AG04450 (cell line): ENCODE measurements around the gene KCNH3. TPM values are rescaled to one million over a fixed set of nuclear protein-coding genes. Genes with fewer than 3 reads are reported as not detected.
"Not testable (repeated sequence)": the region's sequence is repeated elsewhere in the genome, so short reads cannot be mapped to it uniquely, and the experiment has no call there.

Experiments
- CTCF ChIA-PET: fragments of 300-600, 350-600 bp; formaldehyde crosslinking; extraction: SDS; loops from one replicate; lab custom pipeline; 2022; ENCODE audit warnings: antibody characterized with exemption, inconsistent platforms; lab: Charles Lee
- POLR2A ChIA-PET: fragments of 350-600 bp; formaldehyde crosslinking; extraction: SDS; loops from one replicate; lab custom pipeline; 2021; ENCODE audit warnings: antibody characterized with exemption, inconsistent platforms; lab: Yijun Ruan, JAX
- DNase-seq: peaks from one replicate; pipeline ENCODE4 v3.0.0-alpha.2; 2011; ENCODE audit warnings: low read depth, low spot score
- H3K27ac ChIP-seq: one replicate; pipeline ENCODE4 v1.5.1; 2012; ENCODE audit warnings: low read depth, low read length, control low read depth
- H3K27me3 ChIP-seq: one replicate; pipeline ENCODE4 v1.6.0; 2012; ENCODE audit warnings: low read length; ENCODE audit not compliant: control insufficient read depth, insufficient read depth
- H3K4me3 ChIP-seq: 2 replicates; pipeline ENCODE4 v1.5.1; 2011; ENCODE audit warnings: mild to moderate bottlenecking, low read depth, low read length, control low read depth
- H3K9me3 ChIP-seq: 2 replicates; pipeline ENCODE4 v1.5.1; 2012; ENCODE audit warnings: low read length; ENCODE audit not compliant: control insufficient read depth, insufficient read depth
- CTCF ChIP-seq: IDR thresholded peaks from 2 replicates; pipeline ENCODE4 v1.5.1; 2011; ENCODE audit warnings: low read depth, low read length, control low read depth, inconsistent platforms
- polyA plus RNA-seq: library from polyadenylated mRNA; depleted of rRNA; stranded (reverse); fragments of >200 nt; gene quantifications from 2 replicates; pipeline ENCODE4 v1.2.3, GENCODE V29; 2011

KCNH3 gene
- polyA plus RNA-seq, 1 experiment, result 0.01 TPM

GRCh38 chr12:49588721-49589516 lies 50.1 kb downstream of the KCNH3 start:
- Histone ChIP-seq H3K27ac (no peak overlapping the region), H3K4me3 (no peak overlapping the region), H3K9me3 (peaks cover 5% of the 10 kb centered on the region; the same call in 1 of the 2 replicates), H3K27me3 (no peaks in the 10 kb centered on the region)
- ChIA-PET POLR2A (interaction anchor here (0.5 kb wide), 1 partner anchor 398 kb away, joined by 4 read pairs; no protein-coding TSS in a partner anchor), CTCF (interaction anchor here (0.8 to 1.8 kb wide), 4 partner anchors 8 to 257 kb away, joined by 3 to 7 read pairs (median 4); no protein-coding TSS in a partner anchor)
- no peak for DNase-seq
- no peak for TF ChIP-seq CTCF

- no peak for TF ChIP-seq CTCF
- CTCF ChIA-PET, result no interaction called here
- no peaks in the 10 kb centered on the region for H3K9me3 ChIP-seq
- H3K4me3 ChIP-seq, result no peak overlapping the region
- POLR2A ChIA-PET, result no interaction called here
- H3K27me3 ChIP-seq, result no peaks in the 10 kb centered on the region
- no peak overlapping the region for H3K27ac ChIP-seq
- no peak for DNase-seq
These were observed 59.7 kb downstream of the KCNH3 start for GRCh38 chr12:49598527-49598926.

- no peak overlapping the region for H3K4me3 ChIP-seq
- ChIA-PET CTCF (interaction anchor here (1.3 kb wide), 1 partner anchor 19 kb away, joined by 3 read pairs; no protein-coding TSS in a partner anchor), POLR2A (no interaction called here)
- H3K27ac ChIP-seq, result no peak overlapping the region
- H3K27me3 ChIP-seq, result no peaks in the 10 kb centered on the region
- H3K9me3 ChIP-seq, result no peaks in the 10 kb centered on the region
- no peak for DNase-seq
- TF ChIP-seq CTCF, result no peak
These were observed 61.1 kb downstream of the KCNH3 start for GRCh38 chr12:49599961-49600360.

GRCh38 chr12:49603721-49604120 lies 64.9 kb downstream of the KCNH3 start:
- no peak for DNase-seq
- POLR2A ChIA-PET, result no interaction called here
- no peaks in the 10 kb centered on the region for H3K9me3 ChIP-seq
- TF ChIP-seq CTCF, result no peak
- no peak overlapping the region for H3K4me3 ChIP-seq
- H3K27ac ChIP-seq, result no peak overlapping the region
- CTCF ChIA-PET, result interaction anchor here (0.5 to 1.1 kb wide), 2 partner anchors 14 to 272 kb away, joined by 3 read pairs; no protein-coding TSS in a partner anchor
- no peaks in the 10 kb centered on the region for H3K27me3 ChIP-seq

- H3K9me3 ChIP-seq, result no peaks in the 10 kb centered on the region; the same call in 1 of the 2 replicates
- no peaks in the 10 kb centered on the region for H3K27me3 ChIP-seq
- DNase-seq, result no peak
- H3K4me3 ChIP-seq, result no peak overlapping the region
- no peak for TF ChIP-seq CTCF
- H3K27ac ChIP-seq, result no peak overlapping the region
- ChIA-PET CTCF (interaction anchor here (1.1 to 1.7 kb wide), 3 partner anchors 18 to 273 kb away, joined by 3 to 7 read pairs (median 3); partner anchors contain the start of gene PRPF40B), POLR2A (interaction anchor here (0.8 kb wide), 1 partner anchor 282 kb away, joined by 3 read pairs; the partner anchor contains the start of gene TROAP)
These were observed 66.0 kb downstream of the KCNH3 start for GRCh38 chr12:49604856-49605255.

- H3K9me3 ChIP-seq, H3K4me3 ChIP-seq, H3K27ac ChIP-seq, H3K27me3 ChIP-seq, DNase-seq: not testable (repeated sequence)
- CTCF ChIA-PET, result interaction anchor here (1.7 kb wide), 2 partner anchors 18 to 274 kb away, joined by 3 to 7 read pairs; partner anchors contain the start of gene PRPF40B
- POLR2A ChIA-PET, result interaction anchor here (0.8 kb wide), 1 partner anchor 282 kb away, joined by 3 read pairs; the partner anchor contains the start of gene TROAP
These were observed 66.7 kb downstream of the KCNH3 start, which contains the start of gene FAM186B for GRCh38 chr12:49605539-49605938. Gene FAM186B, minus strand, starts transcription at chr12:49605639. Its CDS starts 162 bp downstream, at chr12:49605477.
